Measurements from ENCODE around the gene ANKS1B.

The ANKS1B gene

GRCh38 chr12:99997806-99998205, 13.1 kb upstream of the ANKS1B start:
- TF ChIP-seq CTCF (IDR thresholded peaks at IDR 0.05; ENCODE audit: low read depth, low read length): no peak
- DNase-seq (ENCODE audit: extremely low read depth, low read depth): peak; percentile 19

- no peak for TF ChIP-seq CTCF (IDR thresholded peaks at IDR 0.05; ENCODE audit: low read depth, low read length)
- DNase-seq (ENCODE audit: extremely low read depth, low read depth): no peak
These were observed 11.4 kb upstream of the ANKS1B start for GRCh38 chr12:99996095-99996494.

- no peak for TF ChIP-seq CTCF (IDR thresholded peaks at IDR 0.05; ENCODE audit: low read depth, low read length)
- DNase-seq (ENCODE audit: extremely low read depth, low read depth): no peak
These were observed 895 bp upstream of the ANKS1B start for GRCh38 chr12:99985631-99986030.

- no peak for DNase-seq (ENCODE audit: extremely low read depth, low read depth)
- TF ChIP-seq CTCF (IDR thresholded peaks at IDR 0.05; ENCODE audit: low read depth, low read length): no peak
These were observed 414 bp upstream of the ANKS1B start for GRCh38 chr12:99985129-99985570.

GRCh38 chr12:99983456-99984258, 1.1 kb downstream of the ANKS1B start:
- DNase-seq (ENCODE audit: extremely low read depth, low read depth): no peak
- TF ChIP-seq CTCF (IDR thresholded peaks at IDR 0.05; ENCODE audit: low read depth, low read length): no peak

GRCh38 chr12:99981639-99982190, 3.0 kb downstream of the ANKS1B start:
- no peak for TF ChIP-seq CTCF (IDR thresholded peaks at IDR 0.05; ENCODE audit: low read depth, low read length)
- DNase-seq (ENCODE audit: extremely low read depth, low read depth): no peak

GRCh38 chr12:99979471-99979870, 5.3 kb downstream of the ANKS1B start:
- DNase-seq (ENCODE audit: extremely low read depth, low read depth): no peak
- no peak for TF ChIP-seq CTCF (IDR thresholded peaks at IDR 0.05; ENCODE audit: low read depth, low read length)

All from AG09319 (cell line).